Activated naive CD4-positive, alpha-beta T cell treated with anti-CD3 and anti-CD28 coated beads, Interleukin-2, amount 50 U/mL, for 72 hours (primary cell): ENCODE results near the gene ARHGAP25. TPM values are rescaled to one million over a fixed set of nuclear protein-coding genes. Genes with fewer than 3 reads are reported as not detected.

Experiments
- ATAC-seq, 2 donors: fragments of 150-1000 bp; cut with Tn5 transposase; 2 replicates each; pipeline ENCODE4 v1.10.0; 2021; ENCODE audit warnings: mild to moderate bottlenecking in 2 of 2, moderate library complexity in 2 of 2
- DNase-seq, 2 donors: peaks; one replicate each; pipeline ENCODE4 v3.0.0; 2021 to 2022; ENCODE audit warnings: low spot score in 2 of 2
- H3K27ac Mint-ChIP-seq, 2 donors: one replicate each; pipeline ENCODE4 v1.8.0; 2022; ENCODE audit warnings: mild to moderate bottlenecking in 2 of 2, mixed read lengths in 2 of 2
- H3K36me3 Mint-ChIP-seq, 2 donors: one replicate each; pipeline ENCODE4 v1.8.0; 2022; ENCODE audit warnings: mixed read lengths in 2 of 2
- H3K9me3 Mint-ChIP-seq, 2 donors: one replicate each; pipeline ENCODE4 v1.8.0; 2022; ENCODE audit warnings: mixed read lengths in 2 of 2
- total RNA-seq, 2 donors: library from RNA; stranded (reverse); gene quantifications; one replicate each; pipeline ENCODE4 v1.2.3, GENCODE V29; 2022

Gene ARHGAP25
- total RNA-seq, 2 donors from 2014 or later = 37.7 to 43.0 TPM

DNA sequence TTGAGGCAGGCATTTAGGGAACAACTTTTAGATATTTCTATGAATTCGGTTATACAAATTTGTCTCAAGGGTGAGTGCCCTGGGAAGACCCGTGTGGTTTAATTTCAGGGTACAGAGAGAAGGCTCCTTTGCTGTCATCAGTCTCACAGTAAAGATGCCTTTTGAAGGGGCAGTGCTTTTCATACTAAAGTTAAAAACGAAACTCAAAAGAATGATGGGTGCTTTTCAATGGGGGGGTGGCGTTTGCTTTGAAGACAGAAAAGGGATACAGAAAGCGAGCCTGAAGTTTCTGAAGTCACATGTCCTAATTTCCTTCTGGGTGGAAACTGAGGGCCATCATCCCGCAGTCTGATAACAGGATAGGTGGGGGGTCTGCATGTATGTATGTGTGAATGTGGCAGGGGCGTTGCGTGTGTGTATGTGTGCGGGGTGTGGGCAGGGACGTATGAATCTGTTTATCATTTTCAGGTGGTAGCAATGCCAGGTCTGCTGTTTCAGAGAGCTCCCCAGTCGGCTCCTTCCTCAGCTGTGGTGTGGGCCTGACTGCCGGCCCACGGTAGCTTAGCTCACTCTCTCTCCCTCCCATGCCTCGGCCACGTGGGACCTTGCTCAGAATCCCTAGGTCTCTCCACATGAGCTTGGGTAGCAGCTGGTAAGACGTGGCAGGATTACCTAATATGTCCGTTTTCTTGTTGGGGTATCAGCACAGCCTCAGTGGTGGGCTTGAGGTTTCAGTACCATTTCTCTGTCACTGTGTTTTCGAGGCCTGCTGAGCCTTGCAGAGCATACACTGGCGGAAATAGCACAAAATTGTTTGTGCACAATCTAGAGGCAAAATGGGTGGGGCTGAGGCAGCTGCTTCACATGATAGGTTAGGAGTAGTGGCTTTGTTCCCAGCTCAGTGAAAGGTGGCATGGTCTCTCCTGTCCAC is 32.7 kb downstream of the ARHGAP25 start:
- no peaks in the 10 kb centered on the region for H3K9me3 Mint-ChIP-seq
- DNase-seq = no peak
- peak; percentile 15 to 39 for ATAC-seq
- H3K36me3 Mint-ChIP-seq = no peaks in the 10 kb centered on the region
- peak overlapping the region; percentile 79 to 95 for H3K27ac Mint-ChIP-seq

DNA sequence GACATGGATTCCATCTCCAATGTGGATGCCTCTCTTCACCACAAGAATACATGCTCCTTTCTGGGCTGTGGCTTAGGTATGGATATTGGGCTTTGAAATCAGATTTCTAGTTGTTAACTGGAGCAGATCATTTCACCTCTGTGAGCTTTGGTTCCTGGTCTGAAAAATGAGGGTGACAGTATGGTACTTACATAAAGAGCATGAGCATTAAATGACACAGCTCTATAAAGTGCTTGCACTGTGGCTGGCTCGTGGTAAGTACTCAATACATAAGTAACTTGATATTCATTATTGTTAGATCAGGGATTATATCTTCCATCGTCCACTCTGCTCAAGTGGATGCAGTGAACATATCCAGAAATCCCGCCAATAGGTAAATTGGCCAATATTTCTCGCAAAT is 33.4 kb downstream of the ARHGAP25 start:
- H3K27ac Mint-ChIP-seq = peak overlapping the region; percentile 79 to 95
- no peak for DNase-seq
- no peaks in the 10 kb centered on the region for H3K9me3 Mint-ChIP-seq
- H3K36me3 Mint-ChIP-seq = peaks cover 2% of the 10 kb centered on the region in 2 donors
- no peak for ATAC-seq

DNA sequence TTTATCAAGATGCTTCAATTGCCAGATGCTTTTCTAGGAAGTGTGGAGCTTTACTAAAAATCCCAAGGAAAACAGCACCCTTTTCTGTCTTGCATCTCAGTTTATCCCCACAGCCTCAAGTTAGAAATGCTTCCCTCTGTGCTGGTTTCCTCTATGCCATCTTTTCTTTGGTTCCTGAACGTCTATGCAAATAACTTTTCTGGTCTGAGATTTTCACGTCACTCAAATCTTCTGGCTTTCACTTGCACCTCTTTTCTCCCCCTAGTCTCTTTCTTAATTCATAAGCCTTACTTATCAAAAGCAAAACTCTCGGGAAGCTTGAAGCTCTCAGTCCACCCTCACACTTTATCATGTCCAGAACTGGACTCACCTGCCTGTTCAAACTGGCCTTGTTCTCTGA is 33.9 kb downstream of the ARHGAP25 start:
- Mint-ChIP-seq H3K27ac (peak overlapping the region; percentile 25 to 95), H3K36me3 (peaks cover 6 to 7% of the 10 kb centered on the region in 2 donors), H3K9me3 (no peaks in the 10 kb centered on the region)
- ATAC-seq (no peak), DNase-seq (no peak)

DNA sequence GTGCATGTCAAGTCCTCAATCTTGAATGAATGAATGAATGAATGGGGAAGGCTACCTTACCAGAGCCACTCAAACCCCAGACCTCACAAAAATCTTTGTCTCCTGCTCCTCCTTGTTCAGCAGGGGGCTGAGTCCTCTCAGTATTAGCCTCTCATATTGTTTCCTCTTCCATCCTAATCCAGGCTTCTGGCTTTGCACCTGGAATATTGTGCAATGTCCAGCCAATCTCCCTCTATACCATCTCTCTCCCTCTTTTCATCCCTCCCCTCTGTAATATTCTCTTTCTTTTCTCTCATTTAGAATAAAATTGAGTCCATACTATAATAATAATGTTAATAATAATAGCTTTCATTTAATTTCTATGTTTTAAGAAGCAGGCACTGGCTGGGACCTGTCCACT is 34.3 kb downstream of the ARHGAP25 start:
- DNase-seq (no peak), ATAC-seq (no peak)
- no peaks in the 10 kb centered on the region for H3K9me3 Mint-ChIP-seq
- peak overlapping the region; percentile 25 to 95 for H3K27ac Mint-ChIP-seq
- peaks cover 6 to 11% of the 10 kb centered on the region in 2 donors for H3K36me3 Mint-ChIP-seq

DNA sequence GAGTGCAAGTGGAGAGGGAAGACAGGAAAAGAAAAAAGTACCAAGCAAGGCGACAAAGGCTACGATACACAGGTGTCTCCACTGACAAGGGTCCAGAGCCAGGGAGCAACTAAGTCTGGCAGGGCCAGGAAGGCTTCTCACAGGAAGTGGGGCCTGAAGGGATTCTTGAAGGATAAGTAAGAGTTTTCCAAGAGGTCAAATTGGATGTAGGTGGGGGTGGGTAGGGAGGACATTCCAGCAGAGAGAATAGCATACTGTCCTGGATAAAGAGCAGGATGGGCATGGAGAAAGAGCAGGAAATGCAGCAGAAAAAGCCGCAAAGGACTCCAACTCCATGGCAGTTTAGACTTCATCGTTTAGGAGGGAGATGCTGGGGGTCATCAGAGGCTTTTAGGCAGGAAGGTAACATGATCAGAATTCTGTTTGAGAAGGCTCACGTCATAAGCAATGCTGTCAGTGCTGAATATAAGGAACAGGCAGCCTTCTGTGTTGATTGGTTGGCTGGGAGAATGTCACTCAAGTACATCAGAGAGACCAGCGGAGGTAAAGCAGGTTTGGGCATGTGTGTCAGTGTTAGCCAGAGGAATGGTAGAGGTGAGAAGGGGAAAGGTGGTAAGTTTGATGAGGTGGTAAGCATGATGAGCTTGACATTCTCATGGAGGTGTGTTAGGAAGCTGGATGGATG is 35.1 kb downstream of the ARHGAP25 start:
- DNase-seq (no peak), ATAC-seq (no peak)
- no peaks in the 10 kb centered on the region for H3K9me3 Mint-ChIP-seq
- H3K27ac Mint-ChIP-seq = peak overlapping the region; percentile 10 to 95
- H3K36me3 Mint-ChIP-seq = peaks cover 6 to 11% of the 10 kb centered on the region in 2 donors

DNA sequence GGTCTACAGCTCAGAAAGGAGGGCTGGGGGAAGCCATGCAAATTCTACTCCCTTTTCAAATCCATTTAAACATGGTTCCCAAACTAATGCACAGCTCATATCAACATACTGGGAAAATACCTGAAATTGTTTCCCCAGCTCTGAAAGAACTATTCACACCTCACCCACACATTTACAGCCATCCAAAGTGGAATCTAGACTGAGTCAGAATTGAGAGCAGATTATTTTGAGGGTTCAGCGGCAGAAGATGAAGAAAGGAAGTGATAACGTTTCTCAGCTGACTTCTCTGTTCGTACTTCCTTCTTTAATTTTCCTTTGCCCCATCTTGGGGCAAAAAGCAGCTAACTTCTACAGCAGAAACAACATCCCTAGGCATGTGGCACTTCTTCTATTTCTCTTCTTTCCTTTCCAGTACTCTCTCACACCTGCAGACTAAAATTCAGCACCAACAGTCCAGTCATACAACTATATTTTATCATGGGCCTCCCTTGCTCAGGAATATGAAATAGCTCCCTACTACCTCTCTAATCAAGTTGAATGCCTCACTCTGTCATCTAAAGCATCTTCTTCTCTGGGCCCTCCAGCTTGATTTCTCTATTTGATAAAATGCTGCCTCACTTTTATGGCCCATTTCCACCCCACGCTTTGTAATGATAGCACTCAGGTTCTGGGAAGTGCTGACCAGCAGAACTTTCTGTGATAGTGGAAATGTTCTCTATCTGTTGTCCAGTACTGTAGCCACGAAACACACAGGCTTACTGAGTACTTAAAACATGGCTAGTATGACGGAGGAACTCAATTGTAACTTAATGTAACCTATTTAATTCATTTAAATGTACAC is 35.9 kb downstream of the ARHGAP25 start:
- Mint-ChIP-seq H3K9me3 (no peaks in the 10 kb centered on the region), H3K27ac (peak overlapping the region; percentile 95), H3K36me3 (peaks cover 9 to 16% of the 10 kb centered on the region in 2 donors)
- peak; percentile 25 to 38 for ATAC-seq
- DNase-seq = no peak

DNA sequence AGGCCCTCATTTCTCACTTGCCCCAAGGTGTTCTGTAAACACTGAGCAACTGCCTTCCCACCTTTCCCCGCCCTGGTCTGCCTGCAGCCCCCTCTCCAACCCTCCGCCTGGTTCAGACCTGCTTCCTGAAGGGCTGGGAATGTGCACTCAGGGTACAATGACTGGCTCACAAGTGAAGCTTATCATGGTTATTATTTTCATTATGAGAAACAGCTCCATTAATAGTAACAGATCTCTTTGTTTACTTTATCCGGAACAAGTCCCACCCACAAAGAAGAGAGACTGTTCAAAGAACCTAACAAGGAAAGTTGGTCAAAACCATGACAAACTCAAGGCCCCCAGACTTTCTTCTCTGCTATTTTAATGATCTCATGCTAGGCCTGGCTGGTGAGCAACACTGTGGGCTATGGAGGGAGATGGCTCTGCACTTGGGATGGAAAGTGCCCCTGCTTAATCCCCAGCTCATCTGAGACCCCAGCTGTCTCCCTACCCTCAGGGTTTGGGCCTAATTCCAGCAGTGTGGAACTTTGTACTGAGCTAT is 36.7 kb downstream of the ARHGAP25 start:
- DNase-seq = no peak
- peaks cover 17 to 24% of the 10 kb centered on the region in 2 donors for H3K36me3 Mint-ChIP-seq
- H3K9me3 Mint-ChIP-seq = no peaks in the 10 kb centered on the region
- ATAC-seq = no peak
- H3K27ac Mint-ChIP-seq = peak overlapping the region; percentile 95

DNA sequence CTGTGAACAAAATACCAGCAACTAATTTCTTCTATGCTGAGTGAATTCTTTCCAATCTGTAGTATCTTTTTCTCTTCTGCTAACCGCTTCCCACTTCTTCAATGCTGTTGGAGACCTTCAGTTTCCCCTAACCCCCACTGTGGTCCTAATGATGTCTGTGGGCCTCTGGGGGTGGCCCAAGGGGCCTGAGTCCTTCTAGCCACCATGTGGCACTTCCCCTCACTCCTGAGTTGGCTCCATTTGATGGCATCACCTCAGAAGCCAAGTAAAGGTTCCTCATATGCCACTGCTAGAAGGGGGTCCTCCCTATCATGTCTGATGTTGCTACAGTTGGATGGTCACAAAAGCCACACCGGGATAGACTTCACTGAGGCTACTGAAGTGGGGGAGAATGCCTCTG is 37.5 kb downstream of the ARHGAP25 start:
- no peak for ATAC-seq
- H3K9me3 Mint-ChIP-seq = no peaks in the 10 kb centered on the region
- peaks cover 25 to 29% of the 10 kb centered on the region in 2 donors for H3K36me3 Mint-ChIP-seq
- DNase-seq = no peak
- H3K27ac Mint-ChIP-seq = peak overlapping the region; percentile 95

DNA sequence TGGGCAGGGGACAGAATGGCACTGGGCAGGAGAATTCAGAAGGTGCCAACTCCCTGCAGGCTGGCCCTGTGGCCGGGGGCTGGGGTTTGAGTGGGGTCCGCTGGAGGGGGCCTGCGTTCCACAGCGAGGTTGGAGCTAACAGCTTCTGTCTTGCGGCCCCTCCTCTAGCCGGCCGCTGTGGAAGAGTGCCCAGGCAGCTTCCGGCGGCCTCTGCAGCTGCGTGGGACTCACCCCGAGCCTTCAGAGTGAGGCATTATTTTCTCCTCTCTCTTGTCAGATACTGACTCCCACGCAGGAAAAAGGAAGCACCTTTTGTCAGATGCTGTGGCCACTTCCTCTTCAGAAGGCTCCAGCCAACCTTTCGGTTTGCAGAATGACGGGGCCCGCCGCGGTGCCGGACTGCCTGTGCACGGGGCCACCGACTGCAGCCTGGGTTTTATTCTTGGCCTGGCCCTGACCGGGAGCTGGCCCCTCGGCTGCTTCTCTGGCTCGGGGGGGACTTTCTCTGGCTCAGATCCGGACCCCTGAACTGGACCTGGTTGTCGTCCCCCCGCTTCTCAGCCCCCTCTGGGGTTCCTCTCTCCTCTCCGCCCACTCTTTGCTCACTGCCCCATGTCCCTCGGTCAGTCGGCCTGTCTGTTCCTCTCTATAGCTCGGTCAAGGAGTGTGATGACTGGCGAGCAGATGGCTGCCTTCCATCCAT is 40.1 kb downstream of the ARHGAP25 start:
- peak overlapping the region; percentile 51 to 89 for H3K27ac Mint-ChIP-seq
- DNase-seq = peak; percentile 58 to 83
- peaks cover 33 to 37% of the 10 kb centered on the region in 2 donors for H3K36me3 Mint-ChIP-seq
- H3K9me3 Mint-ChIP-seq = no peaks in the 10 kb centered on the region
- peak; percentile 72 to 83 for ATAC-seq

DNA sequence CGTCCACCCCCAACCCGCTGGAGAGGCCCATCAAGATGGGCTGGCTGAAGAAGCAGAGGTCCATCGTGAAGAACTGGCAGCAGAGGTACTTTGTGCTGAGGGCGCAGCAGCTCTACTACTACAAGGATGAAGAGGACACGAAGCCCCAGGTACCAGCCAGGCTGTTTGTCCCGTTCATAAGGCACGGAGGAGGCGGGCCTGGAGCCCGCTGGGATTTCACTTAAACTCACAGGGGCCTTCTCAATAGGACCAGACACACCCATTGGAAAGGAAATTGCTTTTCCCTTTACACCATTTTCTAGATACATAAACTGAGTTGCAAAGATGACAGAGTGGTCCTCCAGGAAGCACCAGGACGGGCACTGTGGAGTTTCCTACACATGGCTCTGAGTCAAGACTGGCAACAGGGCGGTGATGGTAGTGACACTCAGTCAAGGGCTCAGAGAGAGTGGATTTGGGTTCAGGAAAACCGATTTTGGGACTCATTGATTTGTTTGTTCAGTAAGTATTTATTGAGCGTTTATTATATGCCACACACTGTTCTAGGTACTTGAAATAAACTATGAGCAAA is 40.7 kb downstream of the ARHGAP25 start:
- Mint-ChIP-seq H3K27ac (peak overlapping the region; percentile 63 to 89), H3K36me3 (peaks cover 33 to 41% of the 10 kb centered on the region in 2 donors), H3K9me3 (no peaks in the 10 kb centered on the region)
- no peak for ATAC-seq
- no peak for DNase-seq

DNA sequence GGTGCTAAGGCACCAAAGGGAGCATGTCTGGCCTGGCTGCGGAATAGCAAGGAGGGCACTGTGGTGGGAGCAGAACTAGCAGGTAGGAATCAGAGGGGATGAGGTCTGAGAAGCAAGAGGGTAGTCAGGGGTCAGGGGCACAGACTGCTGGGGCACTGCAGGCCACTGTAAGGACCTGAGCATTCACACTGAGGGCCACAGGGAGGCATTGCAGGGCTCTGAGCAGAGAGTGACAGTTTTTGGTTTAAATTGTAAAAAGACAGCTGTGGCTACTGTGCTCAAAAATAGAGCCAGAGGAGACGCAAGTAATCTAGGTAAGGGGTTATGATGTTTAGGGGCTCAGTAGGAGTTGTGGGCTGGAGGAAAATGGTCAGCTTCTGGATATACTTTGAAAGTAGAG is 41.5 kb downstream of the ARHGAP25 start:
- DNase-seq (no peak), ATAC-seq (no peak)
- Mint-ChIP-seq H3K27ac (peak overlapping the region; percentile 63 to 89), H3K9me3 (no peaks in the 10 kb centered on the region), H3K36me3 (peaks cover 37 to 47% of the 10 kb centered on the region in 2 donors)

DNA sequence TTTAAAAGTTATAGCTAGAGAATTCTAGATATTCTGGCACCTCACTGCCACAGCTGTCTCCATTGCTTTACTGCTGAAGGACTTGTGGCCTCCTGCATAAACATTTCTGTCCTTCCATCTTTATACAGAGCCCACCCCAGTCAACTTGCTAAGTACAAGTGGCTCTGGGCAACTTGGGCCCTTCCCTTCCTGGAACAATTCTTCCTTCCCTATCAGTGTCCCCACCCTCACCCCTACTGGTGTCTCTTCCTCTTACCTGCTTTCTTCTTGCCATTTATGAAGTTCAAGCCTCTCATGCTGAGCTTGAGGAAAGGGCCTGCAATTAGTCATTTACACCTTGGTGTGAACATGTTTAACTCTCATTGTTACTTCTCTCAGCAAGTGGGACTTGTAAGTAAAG is 45.0 kb downstream of the ARHGAP25 start:
- H3K9me3 Mint-ChIP-seq = no peaks in the 10 kb centered on the region
- DNase-seq (no peak), ATAC-seq (no peak)
- H3K36me3 Mint-ChIP-seq = peaks cover 38 to 51% of the 10 kb centered on the region in 2 donors
- peak overlapping the region in 1 of 2 donors; percentile 5 for H3K27ac Mint-ChIP-seq

DNA sequence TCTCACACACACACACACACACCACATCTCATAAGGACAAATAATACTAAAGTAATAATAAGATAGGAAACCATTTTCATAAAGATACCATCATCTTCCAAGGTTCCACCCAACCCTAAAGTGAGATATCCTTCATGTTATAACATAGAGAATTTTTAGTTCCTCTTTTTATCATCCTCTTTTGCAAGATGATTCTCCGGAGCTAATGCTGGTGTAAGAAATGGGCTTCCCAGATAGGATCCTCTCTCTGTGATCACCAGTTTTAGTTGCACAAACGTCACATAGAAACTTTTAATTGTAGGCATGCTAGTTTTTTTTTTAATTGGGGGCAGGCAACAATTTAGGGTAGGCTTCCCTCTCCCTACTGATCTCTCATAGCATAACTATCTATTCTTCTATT is 49.6 kb downstream of the ARHGAP25 start:
- Mint-ChIP-seq H3K27ac (no peak overlapping the region), H3K9me3 (no peaks in the 10 kb centered on the region), H3K36me3 (peaks cover 15 to 22% of the 10 kb centered on the region in 2 donors)
- ATAC-seq (no peak), DNase-seq (no peak)

DNA sequence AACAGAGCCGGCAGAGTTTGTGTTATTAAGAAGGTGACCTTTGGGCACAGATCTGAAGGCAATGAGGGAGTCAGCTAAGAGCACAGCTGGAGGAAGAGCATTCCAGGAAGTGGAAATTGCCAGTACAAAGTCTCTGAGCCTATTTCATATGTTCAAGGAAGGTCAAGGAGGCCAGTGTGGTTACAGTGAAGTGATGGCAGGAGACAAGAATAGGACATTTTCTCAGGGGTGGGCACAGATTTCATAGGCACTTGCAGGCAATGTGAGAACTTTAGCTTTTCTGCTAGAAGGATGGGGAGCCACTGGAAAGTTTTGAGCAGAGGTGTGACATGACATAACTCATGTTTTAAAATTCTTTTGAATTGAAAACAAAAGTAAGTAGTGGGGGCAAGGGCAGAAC is 50.3 kb downstream of the ARHGAP25 start:
- ATAC-seq (no peak), DNase-seq (no peak)
- Mint-ChIP-seq H3K36me3 (peaks cover 15 to 18% of the 10 kb centered on the region in 2 donors), H3K27ac (no peak overlapping the region), H3K9me3 (no peaks in the 10 kb centered on the region)

DNA sequence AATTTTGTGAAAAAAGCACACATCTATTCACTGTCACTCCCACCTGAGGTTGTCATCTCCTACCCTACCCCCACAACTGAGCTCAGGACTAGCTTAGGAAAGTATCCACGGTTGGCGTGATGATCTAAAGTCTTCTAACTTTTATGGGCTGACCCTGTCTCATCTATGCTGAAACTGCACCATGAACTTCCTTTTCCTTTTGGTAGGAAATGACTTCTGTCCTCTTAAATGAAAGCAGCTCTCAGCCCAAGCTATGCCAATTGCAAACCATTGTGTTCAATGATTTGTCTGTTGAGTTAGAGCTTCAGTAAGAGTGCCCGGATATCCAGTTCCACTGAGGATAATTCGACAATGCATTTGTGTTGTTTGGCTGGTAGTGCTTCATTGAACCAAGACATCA is 52.7 kb downstream of the ARHGAP25 start:
- ATAC-seq = no peak
- no peak for DNase-seq
- no peaks in the 10 kb centered on the region for H3K9me3 Mint-ChIP-seq
- H3K36me3 Mint-ChIP-seq = peaks cover 7 to 16% of the 10 kb centered on the region in 2 donors
- H3K27ac Mint-ChIP-seq = peak overlapping the region in 1 of 2 donors; percentile 57
